ENCODE measurements around the gene TAS2R41.
"Not testable (repeated sequence)": the region's sequence is repeated elsewhere in the genome, so short reads cannot be mapped to it uniquely, and the experiment has no call there.

TAS2R41 gene

GRCh38 chr7:143480501-143480900 lies 2.8 kb downstream of the TAS2R41 start:
- no peak overlapping the region for H2BK5ac ChIP-seq (ENCODE audit: low read depth, low read length, poor library complexity)
- no peak overlapping the region for H3K18ac ChIP-seq (ENCODE audit: low read length)
- no peak overlapping the region for H3K27ac ChIP-seq (ENCODE audit: low read depth, low read length)
- no peak overlapping the region for H3K9ac ChIP-seq (ENCODE audit: low read length)
- H3K79me2 ChIP-seq (ENCODE audit: control insufficient read depth, insufficient read depth, low read length, poor library complexity): no peaks in the 10 kb centered on the region
- H2BK12ac ChIP-seq (ENCODE audit: low read length): no peak overlapping the region
- H3K23ac ChIP-seq (ENCODE audit: low read length): no peak overlapping the region
- H3K9me3 ChIP-seq (ENCODE audit: insufficient read depth, low read depth, low read length): no peaks in the 10 kb centered on the region
- no peak overlapping the region for H2BK120ac ChIP-seq (ENCODE audit: insufficient read depth, low read length, poor library complexity)
- no peak overlapping the region for H4K91ac ChIP-seq (ENCODE audit: low read depth, low read length)
- H2AK5ac ChIP-seq (ENCODE audit: low read length): no peak overlapping the region
- H2AFZ ChIP-seq (ENCODE audit: insufficient read depth, low read length, poor library complexity): no peak overlapping the region
- no peak overlapping the region for H3K14ac ChIP-seq (ENCODE audit: low read length)
- H3K4ac ChIP-seq (ENCODE audit: low read depth, low read length): no peak overlapping the region
- no peak for DNase-seq
- no peak overlapping the region for H3K4me3 ChIP-seq (ENCODE audit: low read depth, low read length)
- H3K36me3 ChIP-seq (ENCODE audit: control insufficient read depth in 1 of 2, insufficient read depth in 2 of 2, low read length in 2 of 2): no peaks in the 10 kb centered on the region
- H4K8ac ChIP-seq (ENCODE audit: low read depth, low read length): no peak overlapping the region
- no peaks in the 10 kb centered on the region for H3K27me3 ChIP-seq (ENCODE audit: insufficient read depth, low read length)
- no peak overlapping the region for H3K4me2 ChIP-seq (ENCODE audit: low read length)
- no peaks in the 10 kb centered on the region for H3K4me1 ChIP-seq (ENCODE audit: control insufficient read depth in 1 of 2, insufficient read depth in 2 of 2, low read length in 2 of 2)
- no peak overlapping the region for H4K12ac ChIP-seq (ENCODE audit: low read depth, low read length)
- no peaks in the 10 kb centered on the region for H3K79me1 ChIP-seq (ENCODE audit: low read length)

DNA sequence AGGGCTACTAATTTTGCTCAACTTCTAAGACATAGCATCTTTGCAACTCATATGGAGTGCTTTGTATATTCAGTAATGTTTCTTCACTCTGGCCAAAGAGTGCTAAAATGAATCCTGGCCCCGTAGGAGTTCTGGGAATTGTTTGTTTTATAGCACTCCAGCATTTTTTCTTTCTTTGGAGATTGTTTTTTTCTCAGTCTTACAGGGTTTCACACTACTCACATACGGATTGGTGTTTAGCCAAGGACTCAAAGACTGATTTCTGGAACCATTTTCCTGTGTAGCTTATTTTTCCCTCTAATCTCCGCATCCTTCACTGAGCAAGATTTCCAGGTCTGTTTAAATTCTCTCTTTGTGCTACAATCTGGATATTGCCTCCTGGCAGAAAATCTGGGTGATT lies 6.4 kb downstream of the TAS2R41 start:
- Histone ChIP-seq H3K4ac (ENCODE audit: low read depth, low read length) (no peak overlapping the region), H2BK120ac (ENCODE audit: insufficient read depth, low read length, poor library complexity) (no peak overlapping the region), H3K4me2 (ENCODE audit: low read length) (no peak overlapping the region), H4K12ac (ENCODE audit: low read depth, low read length) (no peak overlapping the region), H3K9me3 (ENCODE audit: insufficient read depth, low read depth, low read length) (no peaks in the 10 kb centered on the region), H4K91ac (ENCODE audit: low read depth, low read length) (no peak overlapping the region), H3K4me1 (ENCODE audit: control insufficient read depth in 1 of 2, insufficient read depth in 2 of 2, low read length in 2 of 2) (no peaks in the 10 kb centered on the region), H3K9ac (ENCODE audit: low read length) (no peak overlapping the region), H3K4me3 (ENCODE audit: low read depth, low read length) (no peak overlapping the region), H2BK12ac (ENCODE audit: low read length) (no peak overlapping the region), H3K18ac (ENCODE audit: low read length) (no peak overlapping the region), H3K27me3 (ENCODE audit: insufficient read depth, low read length) (no peaks in the 10 kb centered on the region), H3K36me3 (ENCODE audit: control insufficient read depth in 1 of 2, insufficient read depth in 2 of 2, low read length in 2 of 2) (no peaks in the 10 kb centered on the region), H3K79me2 (ENCODE audit: control insufficient read depth, insufficient read depth, low read length, poor library complexity) (no peaks in the 10 kb centered on the region), H3K14ac (ENCODE audit: low read length) (no peak overlapping the region), H3K79me1 (ENCODE audit: low read length) (no peaks in the 10 kb centered on the region), H3K27ac (ENCODE audit: low read depth, low read length) (no peak overlapping the region), H4K8ac (ENCODE audit: low read depth, low read length) (no peak overlapping the region), H2BK5ac (ENCODE audit: low read depth, low read length, poor library complexity) (no peak overlapping the region), H3K23ac (ENCODE audit: low read length) (no peak overlapping the region), H2AK5ac (ENCODE audit: low read length) (no peak overlapping the region), H2AFZ (ENCODE audit: insufficient read depth, low read length, poor library complexity) (no peak overlapping the region)
- DNase-seq: no peak
- WGBS (ENCODE audit: extremely low coverage, insufficient coverage, insufficient read length): no CpG with 5 or more reads among the region's 3 CpGs

- Histone ChIP-seq H3K9me3 (ENCODE audit: insufficient read depth, low read depth, low read length) (no peaks in the 10 kb centered on the region), H4K91ac (ENCODE audit: low read depth, low read length) (no peak overlapping the region), H3K4me1 (ENCODE audit: control insufficient read depth in 1 of 2, insufficient read depth in 2 of 2, low read length in 2 of 2) (no peaks in the 10 kb centered on the region), H3K79me2 (ENCODE audit: control insufficient read depth, insufficient read depth, low read length, poor library complexity) (no peaks in the 10 kb centered on the region), H2BK120ac (ENCODE audit: insufficient read depth, low read length, poor library complexity) (no peak overlapping the region), H4K8ac (ENCODE audit: low read depth, low read length) (no peak overlapping the region), H2AK5ac (ENCODE audit: low read length) (no peak overlapping the region), H3K27ac (ENCODE audit: low read depth, low read length) (no peak overlapping the region), H3K18ac (ENCODE audit: low read length) (no peak overlapping the region), H3K36me3 (ENCODE audit: control insufficient read depth in 1 of 2, insufficient read depth in 2 of 2, low read length in 2 of 2) (no peaks in the 10 kb centered on the region), H3K14ac (ENCODE audit: low read length) (no peak overlapping the region), H3K4me3 (ENCODE audit: low read depth, low read length) (no peak overlapping the region), H3K4ac (ENCODE audit: low read depth, low read length) (no peak overlapping the region), H4K12ac (ENCODE audit: low read depth, low read length) (no peak overlapping the region), H3K4me2 (ENCODE audit: low read length) (no peak overlapping the region), H3K9ac (ENCODE audit: low read length) (no peak overlapping the region), H2AFZ (ENCODE audit: insufficient read depth, low read length, poor library complexity) (no peak overlapping the region), H3K79me1 (ENCODE audit: low read length) (no peaks in the 10 kb centered on the region), H2BK12ac (ENCODE audit: low read length) (no peak overlapping the region), H3K23ac (ENCODE audit: low read length) (no peak overlapping the region), H3K27me3 (ENCODE audit: insufficient read depth, low read length) (no peaks in the 10 kb centered on the region), H2BK5ac (ENCODE audit: low read depth, low read length, poor library complexity) (no peak overlapping the region)
- no peak for DNase-seq
Measured at GRCh38 chr7:143485094-143485493, 7.4 kb downstream of the TAS2R41 start.

GRCh38 chr7:143485500-143485899 lies 7.8 kb downstream of the TAS2R41 start:
- H3K79me1 ChIP-seq (ENCODE audit: low read length): no peaks in the 10 kb centered on the region
- H2AK5ac ChIP-seq (ENCODE audit: low read length): no peak overlapping the region
- H3K4ac ChIP-seq (ENCODE audit: low read depth, low read length): no peak overlapping the region
- H3K36me3 ChIP-seq (ENCODE audit: control insufficient read depth in 1 of 2, insufficient read depth in 2 of 2, low read length in 2 of 2): no peaks in the 10 kb centered on the region
- no peaks in the 10 kb centered on the region for H3K79me2 ChIP-seq (ENCODE audit: control insufficient read depth, insufficient read depth, low read length, poor library complexity)
- no peak overlapping the region for H3K27ac ChIP-seq (ENCODE audit: low read depth, low read length)
- no peak overlapping the region for H2BK12ac ChIP-seq (ENCODE audit: low read length)
- no peak overlapping the region for H3K4me2 ChIP-seq (ENCODE audit: low read length)
- H3K9ac ChIP-seq (ENCODE audit: low read length): no peak overlapping the region
- no CpG with 5 or more reads among the region's 6 CpGs for WGBS (ENCODE audit: extremely low coverage, insufficient coverage, insufficient read length)
- no peak overlapping the region for H4K91ac ChIP-seq (ENCODE audit: low read depth, low read length)
- no peak overlapping the region for H4K12ac ChIP-seq (ENCODE audit: low read depth, low read length)
- H2AFZ ChIP-seq (ENCODE audit: insufficient read depth, low read length, poor library complexity): no peak overlapping the region
- H3K14ac ChIP-seq (ENCODE audit: low read length): no peak overlapping the region
- no peak overlapping the region for H3K23ac ChIP-seq (ENCODE audit: low read length)
- no peaks in the 10 kb centered on the region for H3K9me3 ChIP-seq (ENCODE audit: insufficient read depth, low read depth, low read length)
- H2BK120ac ChIP-seq (ENCODE audit: insufficient read depth, low read length, poor library complexity): no peak overlapping the region
- no peak overlapping the region for H2BK5ac ChIP-seq (ENCODE audit: low read depth, low read length, poor library complexity)
- DNase-seq: peak; percentile 78 to 81
- no peaks in the 10 kb centered on the region for H3K4me1 ChIP-seq (ENCODE audit: control insufficient read depth in 1 of 2, insufficient read depth in 2 of 2, low read length in 2 of 2)
- no peak overlapping the region for H4K8ac ChIP-seq (ENCODE audit: low read depth, low read length)
- H3K18ac ChIP-seq (ENCODE audit: low read length): no peak overlapping the region
- no peaks in the 10 kb centered on the region for H3K27me3 ChIP-seq (ENCODE audit: insufficient read depth, low read length)
- H3K4me3 ChIP-seq (ENCODE audit: low read depth, low read length): no peak overlapping the region

DNA sequence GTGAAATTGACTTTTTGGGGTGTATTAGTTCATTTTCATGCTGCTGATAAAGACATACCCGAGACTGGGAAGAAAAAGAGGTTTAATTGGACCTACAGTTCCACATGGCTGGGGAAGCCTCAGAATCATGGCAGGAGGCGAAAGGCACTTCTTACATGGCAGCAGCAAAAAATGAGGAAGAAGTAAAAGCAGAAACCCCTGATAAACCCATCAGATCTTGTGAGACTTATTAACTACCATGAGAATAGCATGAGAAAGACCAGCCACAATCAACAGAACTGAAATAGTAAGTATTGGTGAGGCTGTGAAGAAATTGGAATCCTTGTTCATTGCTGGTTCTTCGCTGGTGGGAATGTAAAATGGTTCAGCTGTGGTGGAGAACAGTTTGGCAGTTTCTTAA lies 8.6 kb downstream of the TAS2R41 start:
- H4K8ac ChIP-seq (ENCODE audit: low read depth, low read length); H3K79me1 ChIP-seq (ENCODE audit: low read length); H2AK5ac ChIP-seq (ENCODE audit: low read length); H3K9me3 ChIP-seq (ENCODE audit: insufficient read depth, low read depth, low read length); H3K27me3 ChIP-seq (ENCODE audit: insufficient read depth, low read length); H2AFZ ChIP-seq (ENCODE audit: insufficient read depth, low read length, poor library complexity); H2BK120ac ChIP-seq (ENCODE audit: insufficient read depth, low read length, poor library complexity); H3K23ac ChIP-seq (ENCODE audit: low read length); H3K18ac ChIP-seq (ENCODE audit: low read length); H3K14ac ChIP-seq (ENCODE audit: low read length); H2BK12ac ChIP-seq (ENCODE audit: low read length); H3K79me2 ChIP-seq (ENCODE audit: control insufficient read depth, insufficient read depth, low read length, poor library complexity); H3K4me1 ChIP-seq (ENCODE audit: control insufficient read depth in 1 of 2, insufficient read depth in 2 of 2, low read length in 2 of 2); H3K4ac ChIP-seq (ENCODE audit: low read depth, low read length); H4K91ac ChIP-seq (ENCODE audit: low read depth, low read length); H2BK5ac ChIP-seq (ENCODE audit: low read depth, low read length, poor library complexity); H4K12ac ChIP-seq (ENCODE audit: low read depth, low read length); H3K36me3 ChIP-seq (ENCODE audit: control insufficient read depth in 1 of 2, insufficient read depth in 2 of 2, low read length in 2 of 2); DNase-seq; H3K27ac ChIP-seq (ENCODE audit: low read depth, low read length); H3K4me2 ChIP-seq (ENCODE audit: low read length); H3K4me3 ChIP-seq (ENCODE audit: low read depth, low read length); H3K9ac ChIP-seq (ENCODE audit: low read length): not testable (repeated sequence)
- no CpG with 5 or more reads among the region's 3 CpGs for WGBS (ENCODE audit: extremely low coverage, insufficient coverage, insufficient read length)

Data from trophoblast cell (in vitro differentiated cells and primary cell).